ENCODE results near the gene TRIM37.
A peak's percentile ranks its signal among the peaks of the same experiment; 100 is the strongest.

TRIM37 gene

GRCh38 chr17:59008737-59009136, 97.9 kb downstream of the TRIM37 start:
- Histone ChIP-seq H2AFZ (ENCODE audit: low read depth, low read length) (no peak overlapping the region), H3K4me1 (ENCODE audit: insufficient read depth, low read length) (peaks cover 3% of the 10 kb centered on the region), H3K9me3 (ENCODE audit: low read length) (no peaks in the 10 kb centered on the region), H3K27me3 (ENCODE audit: insufficient read depth, low read length) (no peaks in the 10 kb centered on the region), H3K36me3 (ENCODE audit: insufficient read depth, low read length) (peaks cover 13% of the 10 kb centered on the region), H3K4me3 (ENCODE audit: low read length) (no peak overlapping the region)

GRCh38 chr17:59007995-59008394, 98.7 kb downstream of the TRIM37 start:
- H2AFZ ChIP-seq (ENCODE audit: low read depth, low read length) = no peak overlapping the region
- H3K27me3 ChIP-seq (ENCODE audit: insufficient read depth, low read length) = no peaks in the 10 kb centered on the region
- no peak overlapping the region for H3K4me3 ChIP-seq (ENCODE audit: low read length)
- no peaks in the 10 kb centered on the region for H3K9me3 ChIP-seq (ENCODE audit: low read length)
- peaks cover 13% of the 10 kb centered on the region for H3K36me3 ChIP-seq (ENCODE audit: insufficient read depth, low read length)
- peaks cover 3% of the 10 kb centered on the region for H3K4me1 ChIP-seq (ENCODE audit: insufficient read depth, low read length)

- no peaks in the 10 kb centered on the region for H3K27me3 ChIP-seq (ENCODE audit: insufficient read depth, low read length)
- H3K4me1 ChIP-seq (ENCODE audit: insufficient read depth, low read length) = peaks cover 14% of the 10 kb centered on the region
- peaks cover 8% of the 10 kb centered on the region for H3K36me3 ChIP-seq (ENCODE audit: insufficient read depth, low read length)
- H3K9me3 ChIP-seq (ENCODE audit: low read length) = no peaks in the 10 kb centered on the region
- no peak overlapping the region for H3K4me3 ChIP-seq (ENCODE audit: low read length)
- H2AFZ ChIP-seq (ENCODE audit: low read depth, low read length) = peak overlapping the region; percentile 63
These were observed 102.2 kb downstream of the TRIM37 start for GRCh38 chr17:59004338-59005111.

GRCh38 chr17:59003860-59004259, 102.8 kb downstream of the TRIM37 start:
- H3K9me3 ChIP-seq (ENCODE audit: low read length) = no peaks in the 10 kb centered on the region

GRCh38 chr17:59002848-59003247, 103.8 kb downstream of the TRIM37 start:
- Histone ChIP-seq H2AFZ (ENCODE audit: low read depth, low read length) (no peak overlapping the region), H3K27me3 (ENCODE audit: insufficient read depth, low read length) (no peaks in the 10 kb centered on the region), H3K4me1 (ENCODE audit: insufficient read depth, low read length) (peaks cover 14% of the 10 kb centered on the region), H3K9me3 (ENCODE audit: low read length) (no peaks in the 10 kb centered on the region), H3K4me3 (ENCODE audit: low read length) (no peak overlapping the region), H3K36me3 (ENCODE audit: insufficient read depth, low read length) (peaks cover 13% of the 10 kb centered on the region)

More at GRCh38 chr17:59003860-59004259, 102.8 kb downstream of the TRIM37 start:
- Histone ChIP-seq H3K4me3 (ENCODE audit: low read length) (no peak overlapping the region), H2AFZ (ENCODE audit: low read depth, low read length) (no peak overlapping the region), H3K36me3 (ENCODE audit: insufficient read depth, low read length) (peaks cover 13% of the 10 kb centered on the region), H3K4me1 (ENCODE audit: insufficient read depth, low read length) (peaks cover 14% of the 10 kb centered on the region), H3K27me3 (ENCODE audit: insufficient read depth, low read length) (no peaks in the 10 kb centered on the region)

- Histone ChIP-seq H3K4me3 (ENCODE audit: low read length) (no peak overlapping the region), H3K27me3 (ENCODE audit: insufficient read depth, low read length) (no peaks in the 10 kb centered on the region), H3K9me3 (ENCODE audit: low read length) (no peaks in the 10 kb centered on the region), H3K36me3 (ENCODE audit: insufficient read depth, low read length) (peaks cover 13% of the 10 kb centered on the region), H3K4me1 (ENCODE audit: insufficient read depth, low read length) (peaks cover 14% of the 10 kb centered on the region), H2AFZ (ENCODE audit: low read depth, low read length) (no peak overlapping the region)
These were observed 104.6 kb downstream of the TRIM37 start for GRCh38 chr17:59002126-59002525.

GRCh38 chr17:59001158-59001814, 105.4 kb downstream of the TRIM37 start:
- Histone ChIP-seq H3K36me3 (ENCODE audit: insufficient read depth, low read length) (peaks cover 16% of the 10 kb centered on the region), H3K4me3 (ENCODE audit: low read length) (no peak overlapping the region), H3K27me3 (ENCODE audit: insufficient read depth, low read length) (no peaks in the 10 kb centered on the region), H3K9me3 (ENCODE audit: low read length) (no peaks in the 10 kb centered on the region), H3K4me1 (ENCODE audit: insufficient read depth, low read length) (peaks cover 14% of the 10 kb centered on the region), H2AFZ (ENCODE audit: low read depth, low read length) (no peak overlapping the region)

GRCh38 chr17:59000022-59000421, 106.7 kb downstream of the TRIM37 start:
- no peak overlapping the region for H2AFZ ChIP-seq (ENCODE audit: low read depth, low read length)
- no peak overlapping the region for H3K4me3 ChIP-seq (ENCODE audit: low read length)
- H3K4me1 ChIP-seq (ENCODE audit: insufficient read depth, low read length) = peaks cover 14% of the 10 kb centered on the region
- H3K9me3 ChIP-seq (ENCODE audit: low read length) = no peaks in the 10 kb centered on the region
- H3K36me3 ChIP-seq (ENCODE audit: insufficient read depth, low read length) = peaks cover 16% of the 10 kb centered on the region
- H3K27me3 ChIP-seq (ENCODE audit: insufficient read depth, low read length) = no peaks in the 10 kb centered on the region

- peaks cover 11% of the 10 kb centered on the region for H3K4me1 ChIP-seq (ENCODE audit: insufficient read depth, low read length)
- no peak overlapping the region for H3K4me3 ChIP-seq (ENCODE audit: low read length)
- H2AFZ ChIP-seq (ENCODE audit: low read depth, low read length) = no peak overlapping the region
- no peaks in the 10 kb centered on the region for H3K9me3 ChIP-seq (ENCODE audit: low read length)
- H3K27me3 ChIP-seq (ENCODE audit: insufficient read depth, low read length) = no peaks in the 10 kb centered on the region
- H3K36me3 ChIP-seq (ENCODE audit: insufficient read depth, low read length) = peaks cover 16% of the 10 kb centered on the region
These were observed 107.2 kb downstream of the TRIM37 start for GRCh38 chr17:58999500-58999899.

- H3K4me3 ChIP-seq (ENCODE audit: low read length) = no peak overlapping the region
- H3K36me3 ChIP-seq (ENCODE audit: insufficient read depth, low read length) = peaks cover 16% of the 10 kb centered on the region
- peaks cover 11% of the 10 kb centered on the region for H3K4me1 ChIP-seq (ENCODE audit: insufficient read depth, low read length)
- no peaks in the 10 kb centered on the region for H3K27me3 ChIP-seq (ENCODE audit: insufficient read depth, low read length)
- H2AFZ ChIP-seq (ENCODE audit: low read depth, low read length) = no peak overlapping the region
- no peaks in the 10 kb centered on the region for H3K9me3 ChIP-seq (ENCODE audit: low read length)
These were observed 107.8 kb downstream of the TRIM37 start for GRCh38 chr17:58998871-58999270.

GRCh38 chr17:58997756-58998553, 108.7 kb downstream of the TRIM37 start:
- H2AFZ ChIP-seq (ENCODE audit: low read depth, low read length) = no peak overlapping the region
- H3K36me3 ChIP-seq (ENCODE audit: insufficient read depth, low read length) = peaks cover 16% of the 10 kb centered on the region
- H3K4me1 ChIP-seq (ENCODE audit: insufficient read depth, low read length) = peaks cover 11% of the 10 kb centered on the region
- no peak overlapping the region for H3K4me3 ChIP-seq (ENCODE audit: low read length)
- no peaks in the 10 kb centered on the region for H3K27me3 ChIP-seq (ENCODE audit: insufficient read depth, low read length)
- H3K9me3 ChIP-seq (ENCODE audit: low read length) = no peaks in the 10 kb centered on the region

GRCh38 chr17:58996968-58997367, 109.7 kb downstream of the TRIM37 start:
- H3K4me3 ChIP-seq (ENCODE audit: low read length) = no peak overlapping the region
- H3K9me3 ChIP-seq (ENCODE audit: low read length) = no peaks in the 10 kb centered on the region
- H3K36me3 ChIP-seq (ENCODE audit: insufficient read depth, low read length) = peaks cover 16% of the 10 kb centered on the region
- no peaks in the 10 kb centered on the region for H3K27me3 ChIP-seq (ENCODE audit: insufficient read depth, low read length)
- no peak overlapping the region for H2AFZ ChIP-seq (ENCODE audit: low read depth, low read length)
- H3K4me1 ChIP-seq (ENCODE audit: insufficient read depth, low read length) = peaks cover 7% of the 10 kb centered on the region

All from neuron (in vitro differentiated cells).